H9 (cell line): Measurements from ENCODE around the gene ADAM23. TPM values are rescaled to one million over a fixed set of nuclear protein-coding genes. Genes with fewer than 3 reads are reported as not detected.

Experiments
- DNase-seq: peaks from one replicate; pipeline ENCODE4 v3.0.0-alpha.2; 2017
- H2AFZ ChIP-seq: one replicate; pipeline ENCODE4 v1.6.1; 2013; ENCODE audit warnings: mild to moderate bottlenecking, low read length, control low read depth, moderate library complexity
- H2AK5ac ChIP-seq: 2 replicates; pipeline ENCODE4 v1.6.1; 2013; ENCODE audit warnings: low read length, control low read depth, mixed read lengths; ENCODE audit not compliant: insufficient read length
- H2BK120ac ChIP-seq: one replicate; pipeline ENCODE4 v1.6.1; 2013; ENCODE audit warnings: low read depth, mild to moderate bottlenecking, low read length, control low read depth, inconsistent platforms; ENCODE audit not compliant: poor library complexity, severe bottlenecking
- H2BK12ac ChIP-seq: 2 replicates; pipeline ENCODE4 v1.6.1; 2013; ENCODE audit warnings: low read length, control low read depth, mixed read lengths, low read depth; ENCODE audit not compliant: insufficient read length
- H2BK15ac ChIP-seq: 2 replicates; pipeline ENCODE4 v1.6.1; 2013; ENCODE audit warnings: low read depth, low read length, control low read depth
- H2BK20ac ChIP-seq: one replicate; pipeline ENCODE4 v1.6.1; 2013; ENCODE audit warnings: low read depth, mild to moderate bottlenecking, low read length, control low read depth, inconsistent platforms; ENCODE audit not compliant: poor library complexity, severe bottlenecking
- H2BK5ac ChIP-seq: 2 replicates; pipeline ENCODE4 v1.6.1; 2013; ENCODE audit warnings: low read length, control low read depth, mixed read lengths; ENCODE audit not compliant: insufficient read length
- H3K14ac ChIP-seq: 2 replicates; pipeline ENCODE4 v1.6.1; 2013; ENCODE audit warnings: low read length, control low read depth; ENCODE audit not compliant: insufficient read depth
- H3K18ac ChIP-seq: 2 replicates; pipeline ENCODE4 v1.6.1; 2013; ENCODE audit warnings: low read depth, mild to moderate bottlenecking, mixed read lengths, low read length, control low read depth; ENCODE audit not compliant: insufficient read length
- H3K23ac ChIP-seq: 2 replicates; pipeline ENCODE4 v1.6.1; 2013; ENCODE audit warnings: low read length, control low read depth, mixed read lengths, low read depth; ENCODE audit not compliant: insufficient read length
- H3K23me2 ChIP-seq: 2 replicates; pipeline ENCODE4 v1.6.1; 2013; ENCODE audit warnings: low read depth, mild to moderate bottlenecking, mixed read lengths, low read length, control low read depth; ENCODE audit not compliant: insufficient read length, poor library complexity, severe bottlenecking
- H3K27ac ChIP-seq: 2 replicates; pipeline ENCODE4 v1.5.1; 2013; ENCODE audit warnings: low read length, control low read depth, mixed read lengths, low read depth; ENCODE audit not compliant: insufficient read length
- H3K27me3 ChIP-seq: 2 replicates; pipeline ENCODE4 v1.6.1; 2013; ENCODE audit warnings: low read length, control low read depth, inconsistent platforms; ENCODE audit not compliant: insufficient read depth
- H3K4ac ChIP-seq: 2 replicates; pipeline ENCODE4 v1.6.1; 2013; ENCODE audit warnings: low read depth, mild to moderate bottlenecking, control low read depth, inconsistent platforms, low read length, moderate library complexity
- H3K4me1 ChIP-seq: 2 replicates; pipeline ENCODE4 v1.6.1; 2013; ENCODE audit warnings: low read length, control low read depth, inconsistent platforms; ENCODE audit not compliant: insufficient read depth
- H3K4me2 ChIP-seq: 2 replicates; pipeline ENCODE4 v1.6.1; 2013; ENCODE audit warnings: low read length, control low read depth, mixed read lengths; ENCODE audit not compliant: insufficient read length, insufficient read depth
- H3K56ac ChIP-seq: 2 replicates; pipeline ENCODE4 v1.6.1; 2013; ENCODE audit warnings: low read depth, mild to moderate bottlenecking, mixed read lengths, low read length, control low read depth; ENCODE audit not compliant: insufficient read length
- H3K79me1 ChIP-seq: 2 replicates; pipeline ENCODE4 v1.6.1; 2013; ENCODE audit warnings: low read depth, mild to moderate bottlenecking, moderate library complexity, low read length, control low read depth, inconsistent platforms; ENCODE audit not compliant: insufficient read depth, poor library complexity, severe bottlenecking
- H3K79me2 ChIP-seq: 2 replicates; pipeline ENCODE4 v1.6.1; 2013; ENCODE audit warnings: low read length, control low read depth, inconsistent platforms; ENCODE audit not compliant: insufficient read depth
- H3K9ac ChIP-seq: 2 replicates; pipeline ENCODE4 v1.6.1; 2013; ENCODE audit warnings: low read length, control low read depth, mixed read lengths; ENCODE audit not compliant: insufficient read length; ENCODE audit errors: extremely low read depth
- H3K9me3 ChIP-seq: one replicate; pipeline ENCODE4 v1.6.1; 2013; ENCODE audit warnings: low read depth, low read length, inconsistent platforms; ENCODE audit not compliant: control insufficient read depth
- H3T11ph ChIP-seq: one replicate; pipeline ENCODE4 v1.6.1; 2013; ENCODE audit warnings: mild to moderate bottlenecking, low read length, control low read depth, inconsistent platforms
- H4K20me1 ChIP-seq: one replicate; pipeline ENCODE4 v1.6.1; 2013; ENCODE audit not compliant: control insufficient read depth, insufficient read length, insufficient read depth
- H4K5ac ChIP-seq: 2 replicates; pipeline ENCODE4 v1.6.1; 2013; ENCODE audit warnings: low read depth, mild to moderate bottlenecking, mixed read lengths, low read length, control low read depth; ENCODE audit not compliant: insufficient read length
- H4K8ac ChIP-seq: replicated peaks from 2 replicates; pipeline ENCODE4 v1.6.1; 2013; ENCODE audit warnings: low read length, control low read depth, mixed read lengths, low read depth; ENCODE audit not compliant: insufficient read length
- H4K91ac ChIP-seq: 2 replicates; pipeline ENCODE4 v1.6.1; 2013; ENCODE audit warnings: low read depth, mild to moderate bottlenecking, moderate library complexity, mixed read lengths, low read length, control low read depth; ENCODE audit not compliant: insufficient read length
- H3K27ac Mint-ChIP-seq, 3 experiments: 2 replicates in 2 of 3; 3 replicates in 1 of 3; pipeline ENCODE4 v1.8.0; 2020 to 2021; ENCODE audit warnings: mixed read lengths in 3 of 3, mild to moderate bottlenecking in 1 of 3, moderate library complexity in 1 of 3
- H3K27me3 Mint-ChIP-seq: 2 replicates; pipeline ENCODE4 v1.8.0; 2021; ENCODE audit warnings: low read depth, mild to moderate bottlenecking, moderate library complexity, mixed read lengths
- H3K36me3 Mint-ChIP-seq, 3 experiments: 2 replicates in 2 of 3; 3 replicates in 1 of 3; pipeline ENCODE4 v1.8.0; 2020 to 2021; ENCODE audit warnings: low read depth in 3 of 3, mixed read lengths in 3 of 3; ENCODE audit not compliant: insufficient read depth in 1 of 3
- H3K4me1 Mint-ChIP-seq, 2 experiments: 2 replicates each; pipeline ENCODE4 v1.8.0; 2020; ENCODE audit warnings: mixed read lengths in 2 of 2
- H3K4me3 Mint-ChIP-seq, 2 experiments: 2 replicates in 1 of 2; 3 replicates in 1 of 2; pipeline ENCODE4 v1.8.0; 2020 to 2021; ENCODE audit warnings: mild to moderate bottlenecking in 2 of 2, mixed read lengths in 2 of 2, moderate library complexity in 1 of 2
- H3K9me3 Mint-ChIP-seq, 2 experiments: 2 replicates in 1 of 2; 3 replicates in 1 of 2; pipeline ENCODE4 v1.8.0; 2020; ENCODE audit warnings: mild to moderate bottlenecking in 2 of 2, mixed read lengths in 2 of 2, moderate library complexity in 1 of 2
- WGBS: extraction: QIAGEN DNeasy Blood & Tissue Kit; methylation state at CpG from one replicate; pipeline ENCODE4 v1.1.7; 2013; ENCODE audit warnings: missing lambda C conversion rate, low lambda C conversion rate, mixed read lengths; ENCODE audit not compliant: insufficient read length; ENCODE audit errors: extremely low coverage; 5-methylcytosine and 5-hydroxymethylcytosine counted together
- total RNA-seq: library from RNA; stranded (reverse); gene quantifications from 2 replicates; pipeline ENCODE4 v1.2.1, GENCODE V29; 2021
- TF ChIP-seq, protein P1 (sequence below): fragments of 200-600 bp; sonication (generic); conservative IDR thresholded peaks from 3 replicates; pipeline ENCODE4 v1.8.0; 2021; ENCODE audit warnings: antibody characterized with exemption, mild to moderate bottlenecking

Gene ADAM23
- total RNA-seq, 1 experiment from 2014 or later, result 21.4 TPM

DNA sequence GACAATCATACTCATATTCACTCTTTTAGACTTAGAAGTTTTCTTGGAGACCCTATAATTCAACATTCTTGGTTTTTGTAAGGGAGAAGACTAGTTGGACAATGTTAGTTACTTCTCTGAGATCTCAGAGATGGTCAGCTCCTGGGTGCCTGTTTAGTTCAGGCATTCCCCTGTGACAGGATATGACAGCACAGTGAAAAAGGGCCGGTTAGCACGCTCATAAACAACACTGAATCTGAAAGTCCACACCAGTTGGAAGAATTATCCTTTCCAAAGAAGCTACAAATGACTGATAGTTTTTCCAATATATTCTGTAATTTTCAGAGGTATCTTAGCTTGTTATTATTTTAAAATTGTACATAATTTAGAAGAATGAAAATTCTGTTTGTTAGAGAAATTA, 75.7 kb downstream of the ADAM23 start:
- no peak for DNase-seq
- Mint-ChIP-seq H3K27me3 (no peaks in the 10 kb centered on the region), H3K27ac (no peak overlapping the region), H3K9me3 (no peaks in the 10 kb centered on the region), H3K4me1 (peaks cover 8 to 14% of the 10 kb centered on the region in 2 experiments), H3K36me3 (peaks cover 0 to 4% (median 0%) of the 10 kb centered on the region in 3 experiments; a peak in 2 of 7 replicates), H3K4me3 (no peak overlapping the region)
- Histone ChIP-seq H3K18ac (no peak overlapping the region), H3K4me1 (peaks cover 2% of the 10 kb centered on the region; the same call in 1 of the 2 replicates), H3K4me2 (no peak overlapping the region), H3K9me3 (no peaks in the 10 kb centered on the region), H4K91ac (no peak overlapping the region), H3T11ph (no peak overlapping the region), H3K79me1 (no peaks in the 10 kb centered on the region), H3K9ac (no peak overlapping the region), H2BK12ac (no peak overlapping the region), H3K79me2 (no peaks in the 10 kb centered on the region), H2BK120ac (no peak overlapping the region), H3K23ac (no peak overlapping the region), H3K27ac (no peak overlapping the region), H2BK15ac (no peak overlapping the region), H4K5ac (no peak overlapping the region), H2AFZ (no peak overlapping the region), H2BK5ac (no peak overlapping the region), H3K27me3 (no peaks in the 10 kb centered on the region), H3K14ac (no peak overlapping the region), H2BK20ac (no peak overlapping the region), H2AK5ac (no peak overlapping the region), H4K8ac (no peak overlapping the region), H3K56ac (no peak overlapping the region), H4K20me1 (no peaks in the 10 kb centered on the region), H3K4ac (no peak overlapping the region), H3K23me2 (no peaks in the 10 kb centered on the region)
- no CpG with 5 or more reads among the region's 2 CpGs for WGBS
- TF ChIP-seq, protein P1, sequence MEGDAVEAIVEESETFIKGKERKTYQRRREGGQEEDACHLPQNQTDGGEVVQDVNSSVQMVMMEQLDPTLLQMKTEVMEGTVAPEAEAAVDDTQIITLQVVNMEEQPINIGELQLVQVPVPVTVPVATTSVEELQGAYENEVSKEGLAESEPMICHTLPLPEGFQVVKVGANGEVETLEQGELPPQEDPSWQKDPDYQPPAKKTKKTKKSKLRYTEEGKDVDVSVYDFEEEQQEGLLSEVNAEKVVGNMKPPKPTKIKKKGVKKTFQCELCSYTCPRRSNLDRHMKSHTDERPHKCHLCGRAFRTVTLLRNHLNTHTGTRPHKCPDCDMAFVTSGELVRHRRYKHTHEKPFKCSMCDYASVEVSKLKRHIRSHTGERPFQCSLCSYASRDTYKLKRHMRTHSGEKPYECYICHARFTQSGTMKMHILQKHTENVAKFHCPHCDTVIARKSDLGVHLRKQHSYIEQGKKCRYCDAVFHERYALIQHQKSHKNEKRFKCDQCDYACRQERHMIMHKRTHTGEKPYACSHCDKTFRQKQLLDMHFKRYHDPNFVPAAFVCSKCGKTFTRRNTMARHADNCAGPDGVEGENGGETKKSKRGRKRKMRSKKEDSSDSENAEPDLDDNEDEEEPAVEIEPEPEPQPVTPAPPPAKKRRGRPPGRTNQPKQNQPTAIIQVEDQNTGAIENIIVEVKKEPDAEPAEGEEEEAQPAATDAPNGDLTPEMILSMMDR, result no peak
